ENCODE results near the gene TENM3. TPM values are rescaled to one million over a fixed set of nuclear protein-coding genes. Genes with fewer than 3 reads are reported as not detected.

TENM3 gene
- total RNA-seq, 2 experiments from 2014 or later, result not detected

GRCh38 chr4:182265881-182266280 lies 22.7 kb downstream of the TENM3 start:
- CTCF ChIA-PET, result no interaction called here
- Mint-ChIP-seq H3K27me3 (no peaks in the 10 kb centered on the region), H3K4me3 (no peak overlapping the region), H3K27ac (no peak overlapping the region), H3K36me3 (ENCODE audit: low read depth) (no peaks in the 10 kb centered on the region), H3K4me1 (ENCODE audit: low read depth) (no peaks in the 10 kb centered on the region), H3K9me3 (peaks cover 4% of the 10 kb centered on the region)
- TF ChIP-seq CTCF (IDR thresholded peaks at IDR 0.05), result no peak
- intact Hi-C loops (cut with DNase I, micrococcal nuclease), result no loop called here
- DNase-seq (no peak), ATAC-seq (ENCODE audit: poor library complexity) (no peak)
- Histone ChIP-seq H3K4me1 (ENCODE audit: insufficient read depth, low read length) (no peaks in the 10 kb centered on the region), H3K27ac (ENCODE audit: low read depth in 1 of 2, low read length in 2 of 2) (no peak overlapping the region), H3K4me3 (ENCODE audit: low read length) (no peak overlapping the region), H3K36me3 (ENCODE audit: insufficient read depth, low read length) (no peaks in the 10 kb centered on the region), H3K27me3 (ENCODE audit: control insufficient read depth in 1 of 2, insufficient read depth in 2 of 2, low read length in 2 of 2) (no peaks in the 10 kb centered on the region), H3K9me3 (ENCODE audit: control insufficient read depth in 1 of 2, insufficient read depth in 1 of 2, low read length in 2 of 2) (peaks cover 0 to 12% of the 10 kb centered on the region in 2 experiments)
- POLR2A ChIA-PET, result no interaction called here

GRCh38 chr4:182267048-182267447 lies 23.8 kb downstream of the TENM3 start:
- H3K27me3 Mint-ChIP-seq, result no peaks in the 10 kb centered on the region
- H3K27ac Mint-ChIP-seq, result no peak overlapping the region
- Histone ChIP-seq H3K36me3 (ENCODE audit: insufficient read depth, low read length) (no peaks in the 10 kb centered on the region), H3K9me3 (ENCODE audit: control insufficient read depth in 1 of 2, insufficient read depth in 1 of 2, low read length in 2 of 2) (peaks cover 0 to 16% of the 10 kb centered on the region in 2 experiments), H3K4me3 (ENCODE audit: low read length) (no peak overlapping the region), H3K27me3 (ENCODE audit: control insufficient read depth in 1 of 2, insufficient read depth in 2 of 2, low read length in 2 of 2) (no peaks in the 10 kb centered on the region), H3K27ac (ENCODE audit: low read depth in 1 of 2, low read length in 2 of 2) (no peak overlapping the region), H3K4me1 (ENCODE audit: insufficient read depth, low read length) (no peaks in the 10 kb centered on the region)
- H3K36me3 Mint-ChIP-seq (ENCODE audit: low read depth), result no peaks in the 10 kb centered on the region
- intact Hi-C loops (cut with DNase I, micrococcal nuclease), result no loop called here
- CTCF ChIA-PET, result no interaction called here
- H3K4me1 Mint-ChIP-seq (ENCODE audit: low read depth), result no peaks in the 10 kb centered on the region
- POLR2A ChIA-PET, result no interaction called here
- no peak overlapping the region for H3K4me3 Mint-ChIP-seq
- ATAC-seq (ENCODE audit: poor library complexity) (no peak), DNase-seq (no peak)
- peaks cover 4% of the 10 kb centered on the region for H3K9me3 Mint-ChIP-seq
- TF ChIP-seq CTCF (IDR thresholded peaks at IDR 0.05), result no peak

DNA sequence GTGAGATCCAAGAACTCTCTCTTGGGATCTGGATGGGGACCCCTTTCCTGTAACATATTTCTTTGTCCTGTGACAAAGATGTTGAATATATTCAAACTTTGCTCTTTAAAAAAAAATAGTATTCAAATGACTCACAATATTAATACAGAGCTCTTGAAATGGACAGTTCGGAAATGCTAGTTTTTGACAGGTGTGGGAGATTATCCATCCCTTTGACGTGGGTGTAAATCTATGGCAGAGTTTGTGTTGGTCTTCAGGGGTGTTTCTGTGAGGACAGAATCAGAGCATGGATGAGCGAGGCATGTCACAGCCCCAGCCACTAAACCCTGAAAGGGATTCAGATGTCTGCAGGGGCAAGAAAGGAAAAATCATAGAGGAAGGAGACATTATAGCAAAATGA lies 25.8 kb downstream of the TENM3 start:
- no peaks in the 10 kb centered on the region for H3K4me1 Mint-ChIP-seq (ENCODE audit: low read depth)
- H3K4me1 ChIP-seq (ENCODE audit: insufficient read depth, low read length), result no peaks in the 10 kb centered on the region
- ATAC-seq (ENCODE audit: poor library complexity), result no peak

More for the DNA sequence above, 25.8 kb downstream of the TENM3 start:
- Mint-ChIP-seq H3K9me3 (peaks cover 10% of the 10 kb centered on the region), H3K4me3 (no peak overlapping the region), H3K27ac (no peak overlapping the region), H3K36me3 (ENCODE audit: low read depth) (no peaks in the 10 kb centered on the region), H3K27me3 (no peaks in the 10 kb centered on the region)
- POLR2A ChIA-PET, result no interaction called here
- H3K36me3 ChIP-seq (ENCODE audit: insufficient read depth, low read length), result no peaks in the 10 kb centered on the region
- no peak for TF ChIP-seq CTCF (IDR thresholded peaks at IDR 0.05)
- peaks cover 0 to 3% of the 10 kb centered on the region in 2 experiments for H3K9me3 ChIP-seq (ENCODE audit: control insufficient read depth in 1 of 2, insufficient read depth in 1 of 2, low read length in 2 of 2)
- no peak overlapping the region for H3K4me3 ChIP-seq (ENCODE audit: low read length)
- no peaks in the 10 kb centered on the region for H3K27me3 ChIP-seq (ENCODE audit: control insufficient read depth in 1 of 2, insufficient read depth in 2 of 2, low read length in 2 of 2)
- intact Hi-C loops (cut with DNase I, micrococcal nuclease), result no loop called here
- no peak overlapping the region for H3K27ac ChIP-seq (ENCODE audit: low read depth in 1 of 2, low read length in 2 of 2)
- CTCF ChIA-PET, result no interaction called here
- no peak for DNase-seq
